Astrocyte (in vitro differentiated cells and primary cell): ENCODE data around the gene PRKG1.

Experiments
- EZH2 ChIP-seq: IDR thresholded peaks from 2 replicates; pipeline ENCODE4 v1.6.1; 2012; ENCODE audit warnings: mild to moderate bottlenecking, low read length, inconsistent platforms; ENCODE audit not compliant: insufficient read depth
- TF ChIP-seq, protein P1 (sequence below): IDR thresholded peaks from 2 replicates; pipeline ENCODE4 v1.5.1; 2011; ENCODE audit warnings: low read depth, mild to moderate bottlenecking, inconsistent platforms, low read length, moderate library complexity; ENCODE audit not compliant: insufficient read depth

DNA sequence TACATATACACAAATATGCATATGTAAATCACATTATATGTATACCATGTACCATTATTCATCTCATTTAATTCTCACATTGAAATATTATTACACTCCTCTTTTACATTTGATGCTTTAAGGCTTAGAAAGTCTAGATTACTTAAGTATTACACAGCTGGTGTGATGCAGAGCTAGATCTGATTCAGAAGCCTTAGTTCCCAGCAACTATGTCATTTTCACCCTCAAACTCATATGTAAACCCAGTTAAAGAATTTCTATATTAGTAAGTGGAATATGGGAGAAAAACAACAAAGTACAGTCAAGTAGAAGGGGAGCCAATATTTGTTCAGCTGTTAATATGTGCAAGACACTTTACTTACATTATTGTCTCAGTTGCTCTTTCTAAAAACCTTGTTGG is 699.4 kb downstream of the PRKG1 start:
- TF ChIP-seq, protein P1, sequence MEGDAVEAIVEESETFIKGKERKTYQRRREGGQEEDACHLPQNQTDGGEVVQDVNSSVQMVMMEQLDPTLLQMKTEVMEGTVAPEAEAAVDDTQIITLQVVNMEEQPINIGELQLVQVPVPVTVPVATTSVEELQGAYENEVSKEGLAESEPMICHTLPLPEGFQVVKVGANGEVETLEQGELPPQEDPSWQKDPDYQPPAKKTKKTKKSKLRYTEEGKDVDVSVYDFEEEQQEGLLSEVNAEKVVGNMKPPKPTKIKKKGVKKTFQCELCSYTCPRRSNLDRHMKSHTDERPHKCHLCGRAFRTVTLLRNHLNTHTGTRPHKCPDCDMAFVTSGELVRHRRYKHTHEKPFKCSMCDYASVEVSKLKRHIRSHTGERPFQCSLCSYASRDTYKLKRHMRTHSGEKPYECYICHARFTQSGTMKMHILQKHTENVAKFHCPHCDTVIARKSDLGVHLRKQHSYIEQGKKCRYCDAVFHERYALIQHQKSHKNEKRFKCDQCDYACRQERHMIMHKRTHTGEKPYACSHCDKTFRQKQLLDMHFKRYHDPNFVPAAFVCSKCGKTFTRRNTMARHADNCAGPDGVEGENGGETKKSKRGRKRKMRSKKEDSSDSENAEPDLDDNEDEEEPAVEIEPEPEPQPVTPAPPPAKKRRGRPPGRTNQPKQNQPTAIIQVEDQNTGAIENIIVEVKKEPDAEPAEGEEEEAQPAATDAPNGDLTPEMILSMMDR, result no peak
- TF ChIP-seq EZH2, result no peak
